Activated CD4-positive, alpha-beta T cell treated with anti-CD3 and anti-CD28 coated beads, Interleukin-2, amount 50 U/mL, for 1 hour (primary cell): ENCODE measurements around the gene PLCH1.

Experiments
- DNase-seq: peaks from one replicate; pipeline ENCODE4 v3.0.0-alpha.2; 2020

Gene PLCH1

GRCh38 chr3:155598671-155599070 is 146.2 kb downstream of the PLCH1 start:
- DNase-seq, result no peak

DNA sequence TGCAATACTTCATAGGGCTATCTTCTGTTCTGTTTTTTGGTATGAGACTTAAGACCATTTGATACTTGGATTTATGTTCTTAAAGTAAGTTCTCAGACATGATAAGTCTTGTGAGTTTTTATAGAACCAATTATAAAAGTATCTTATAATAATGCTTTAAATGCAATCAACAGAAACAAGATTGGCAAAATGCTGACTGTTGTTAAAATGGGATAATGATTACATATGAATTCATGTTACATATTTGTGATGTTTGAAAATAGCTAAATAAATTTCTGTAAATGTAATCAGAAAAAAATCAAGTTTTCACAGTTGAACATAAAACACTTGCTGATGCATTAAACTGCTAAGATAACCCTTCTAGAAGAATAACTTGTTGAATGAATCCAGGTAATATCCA is 148.3 kb downstream of the PLCH1 start:
- DNase-seq, result no peak

DNA sequence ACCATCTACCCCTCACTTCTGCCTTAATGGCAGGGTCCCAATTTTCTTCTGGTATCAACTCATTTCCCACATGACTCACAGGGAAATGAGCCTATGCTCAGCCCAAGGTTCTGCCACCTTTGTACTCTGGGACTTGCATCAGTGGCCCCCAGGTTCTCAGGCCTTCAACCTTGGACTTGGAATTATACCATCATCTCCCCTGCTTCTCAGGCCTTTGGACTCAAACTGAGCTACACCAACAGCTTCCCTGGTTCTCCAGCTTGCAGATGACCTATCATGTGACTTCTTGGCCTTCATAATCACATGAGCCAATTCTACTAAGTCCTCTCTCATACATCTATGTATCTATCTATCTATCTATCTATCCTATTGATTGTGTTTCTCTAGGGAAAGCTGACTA is 149.5 kb downstream of the PLCH1 start:
- no peak for DNase-seq

GRCh38 chr3:155594526-155595187 is 150.2 kb downstream of the PLCH1 start:
- no peak for DNase-seq

DNA sequence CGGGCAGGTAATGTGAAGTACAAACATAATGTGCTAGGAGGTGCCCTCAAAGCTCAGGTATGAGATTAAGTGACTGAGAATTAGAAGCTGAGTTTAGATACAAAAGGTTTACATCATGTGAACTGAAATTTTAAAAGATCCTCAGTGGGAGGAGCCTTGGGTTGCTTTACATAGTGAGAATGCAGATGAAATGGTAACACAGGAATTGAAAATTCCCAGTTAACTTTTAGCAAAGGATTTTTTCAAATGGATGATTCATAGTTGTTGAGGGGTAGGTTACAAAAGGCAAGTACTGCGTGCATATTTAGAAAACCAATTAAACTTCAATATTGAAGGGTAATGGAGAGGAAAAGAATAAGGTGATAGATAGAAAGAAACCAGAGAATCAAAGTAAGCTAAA is 157.3 kb downstream of the PLCH1 start:
- DNase-seq, result no peak

- DNase-seq, result no peak
Measured at GRCh38 chr3:155585384-155585783, 159.5 kb downstream of the PLCH1 start.

GRCh38 chr3:155581579-155581978 is 163.3 kb downstream of the PLCH1 start:
- no peak for DNase-seq

GRCh38 chr3:155572085-155572484 is 172.8 kb downstream of the PLCH1 start:
- DNase-seq, result no peak

GRCh38 chr3:155568295-155568694 is 176.6 kb downstream of the PLCH1 start:
- no peak for DNase-seq

DNA sequence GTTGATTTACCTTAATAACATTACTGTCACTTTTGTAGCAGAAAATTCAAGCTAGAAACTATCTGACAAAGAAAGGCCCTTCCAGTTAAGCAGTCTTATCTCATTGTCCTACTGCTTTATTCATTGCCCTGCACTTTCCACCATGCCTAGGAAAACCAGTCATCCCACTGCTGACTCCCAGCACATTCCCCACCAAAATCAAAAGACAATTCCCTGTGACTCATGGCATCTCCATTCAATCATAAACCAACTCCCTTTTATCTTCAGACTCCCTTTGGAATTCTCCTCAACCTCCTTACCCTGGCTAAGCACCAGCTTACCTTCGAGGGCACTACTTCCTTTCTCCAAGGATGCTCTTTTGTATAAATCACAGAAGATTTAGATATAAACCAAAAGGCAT is 184.3 kb downstream of the PLCH1 start:
- DNase-seq, result no peak

DNA sequence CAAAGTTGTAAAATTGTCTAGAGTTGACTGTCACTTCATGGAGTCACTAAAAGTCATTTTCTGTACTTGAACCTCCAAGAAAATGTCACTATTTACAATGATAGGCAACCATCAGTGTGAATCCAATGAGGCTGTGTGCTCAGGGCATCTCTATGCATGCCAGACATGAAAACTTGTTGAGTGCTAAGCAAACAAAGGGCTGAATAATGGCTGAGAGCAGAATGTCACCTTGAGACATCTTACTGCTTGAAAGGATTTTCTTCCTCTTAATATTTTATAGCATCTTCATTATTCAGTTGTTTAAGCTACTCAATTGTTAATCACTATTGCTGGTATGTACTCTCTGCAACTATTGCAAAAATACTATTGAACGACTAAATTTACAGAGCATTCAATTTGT is 184.7 kb downstream of the PLCH1 start:
- DNase-seq, result no peak

GRCh38 chr3:155556531-155556930 is 188.3 kb downstream of the PLCH1 start:
- no peak for DNase-seq

DNA sequence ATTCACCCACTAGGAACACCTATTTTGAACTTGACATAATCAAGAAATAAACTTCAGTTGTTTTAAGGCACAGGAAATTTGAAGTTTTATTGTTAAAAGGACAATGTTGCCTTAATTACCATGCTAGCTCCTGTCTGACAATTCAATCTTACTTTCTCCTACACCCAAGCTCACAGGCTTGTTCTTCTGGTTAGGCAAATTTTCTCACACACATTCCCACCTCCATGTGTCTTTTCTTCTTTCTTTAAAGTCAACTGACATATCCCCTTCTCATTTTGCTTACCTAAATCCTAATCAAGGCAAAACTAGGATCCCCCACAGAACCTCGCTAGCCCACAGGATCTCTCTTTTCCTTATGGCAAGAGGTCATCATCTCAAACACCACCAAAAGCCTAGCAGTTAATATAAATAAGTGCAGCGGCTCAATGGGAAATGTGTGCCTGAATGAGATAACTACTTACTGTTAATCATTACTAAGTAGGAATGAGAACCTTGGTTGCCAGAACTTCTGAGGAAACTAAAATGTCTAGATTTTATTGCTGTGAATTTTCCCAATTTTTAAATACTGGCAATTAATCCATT is 189.3 kb downstream of the PLCH1 start:
- DNase-seq, result no peak

- DNase-seq, result no peak
Measured at GRCh38 chr3:155554777-155555451, 190.0 kb downstream of the PLCH1 start.

- DNase-seq, result no peak
Measured at GRCh38 chr3:155553780-155554179, 191.1 kb downstream of the PLCH1 start.

- no peak for DNase-seq
Measured at GRCh38 chr3:155553326-155553725, 191.5 kb downstream of the PLCH1 start.

DNA sequence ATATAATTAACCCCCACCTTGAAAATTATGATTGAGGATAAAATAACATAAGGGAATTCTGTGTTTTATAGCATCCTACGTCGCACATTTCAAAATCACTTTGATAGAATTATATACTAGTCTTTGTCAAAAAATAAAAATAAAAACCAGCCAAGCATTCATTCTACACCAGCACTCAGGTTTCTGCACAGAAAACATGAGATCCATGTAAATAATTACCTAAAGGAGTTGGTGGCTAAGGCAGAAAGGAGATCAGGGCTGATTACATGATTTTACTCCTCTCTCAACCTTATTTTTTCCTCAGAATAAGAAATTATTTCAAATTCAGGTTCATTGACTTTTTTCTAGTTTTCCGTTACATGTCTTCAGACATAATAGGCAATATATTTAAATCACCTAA is 194.5 kb downstream of the PLCH1 start:
- no peak for DNase-seq

DNA sequence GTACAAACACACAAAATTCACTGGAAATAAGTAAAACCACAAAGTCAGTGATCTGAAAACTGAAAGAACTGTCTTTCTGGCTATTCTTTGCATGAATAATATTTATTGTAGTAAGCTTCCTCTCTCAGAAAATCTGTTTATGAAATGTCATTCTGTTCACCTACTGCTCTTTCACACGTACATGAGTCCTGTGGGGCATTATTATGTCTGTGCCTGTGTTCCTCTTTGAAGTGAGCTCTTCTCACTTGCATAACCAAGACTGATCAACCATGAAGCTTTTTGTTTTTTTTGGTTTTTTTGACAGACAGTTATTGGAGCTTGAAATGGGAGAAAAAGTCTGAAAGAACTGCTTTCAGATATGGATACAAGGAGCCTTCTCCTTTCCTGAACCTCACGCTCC is 195.8 kb downstream of the PLCH1 start:
- no peak for DNase-seq

DNA sequence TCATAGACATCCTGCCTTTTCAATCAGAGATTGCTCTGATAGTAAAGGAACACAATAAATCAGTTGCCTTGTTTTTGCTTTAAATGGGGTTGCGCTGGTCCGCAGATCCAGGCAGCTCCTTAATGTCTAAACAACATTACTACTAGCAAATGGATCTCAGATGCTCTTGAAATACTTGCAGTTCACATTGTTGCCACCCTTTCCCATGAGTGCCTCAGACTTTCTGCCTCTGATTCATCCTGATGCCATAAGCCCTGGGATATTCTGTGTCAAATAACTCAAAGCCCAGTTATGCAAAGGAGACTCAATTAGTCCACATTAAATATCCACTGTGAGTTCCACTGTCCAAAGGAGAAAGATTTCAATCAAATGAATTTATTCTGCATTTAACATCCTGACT is 196.7 kb downstream of the PLCH1 start:
- DNase-seq, result no peak

GRCh38 chr3:155535098-155535497 is 209.8 kb downstream of the PLCH1 start:
- DNase-seq, result no peak

GRCh38 chr3:155528579-155528978 is 216.3 kb downstream of the PLCH1 start:
- no peak for DNase-seq

- no peak for DNase-seq
Measured at GRCh38 chr3:155525324-155525833, 219.5 kb downstream of the PLCH1 start.

DNA sequence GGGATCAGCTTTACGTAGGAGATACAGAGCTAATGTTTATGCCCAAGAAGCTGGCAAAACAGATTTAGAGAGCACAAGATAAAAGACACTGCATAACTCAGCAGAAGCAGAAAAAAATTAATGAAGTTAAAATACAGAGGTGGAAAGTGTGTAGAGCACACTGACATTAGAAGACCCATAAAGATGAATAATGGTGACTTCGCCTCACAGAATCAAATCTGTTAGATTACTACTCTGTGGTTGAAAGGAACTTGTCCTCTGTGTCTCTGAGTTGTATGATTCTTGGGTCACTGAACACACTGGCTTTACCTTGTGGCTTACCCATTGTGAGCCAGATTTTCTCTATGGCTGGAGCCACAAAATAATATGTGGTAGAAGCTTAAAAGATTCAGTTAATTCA is 224.4 kb downstream of the PLCH1 start:
- DNase-seq, result no peak

DNA sequence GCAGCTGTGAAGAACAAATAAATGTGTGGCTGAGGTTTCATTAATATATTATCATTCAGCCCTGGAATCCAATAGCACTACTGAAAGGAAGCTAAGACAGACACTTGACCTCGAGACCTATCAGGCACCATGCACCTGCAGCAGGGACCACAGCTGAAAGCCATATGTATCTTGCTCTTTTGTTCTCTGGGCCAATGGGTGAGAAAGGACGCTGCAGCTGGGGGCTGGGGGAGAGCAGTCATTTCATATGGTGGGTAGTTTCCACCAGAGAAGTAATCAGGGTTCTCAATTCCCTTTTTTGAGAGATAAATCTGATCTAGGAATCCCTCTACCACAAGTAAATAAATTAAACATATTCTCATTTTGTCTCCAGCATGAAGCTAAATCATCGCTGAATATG is 225.8 kb downstream of the PLCH1 start:
- no peak for DNase-seq
